ENCODE results near the gene MGP. TPM values are rescaled to one million over a fixed set of nuclear protein-coding genes. Genes with fewer than 3 reads are reported as not detected.

MGP gene
- total RNA-seq, 1 experiment from 2014 or later, result 79.8 TPM

DNA sequence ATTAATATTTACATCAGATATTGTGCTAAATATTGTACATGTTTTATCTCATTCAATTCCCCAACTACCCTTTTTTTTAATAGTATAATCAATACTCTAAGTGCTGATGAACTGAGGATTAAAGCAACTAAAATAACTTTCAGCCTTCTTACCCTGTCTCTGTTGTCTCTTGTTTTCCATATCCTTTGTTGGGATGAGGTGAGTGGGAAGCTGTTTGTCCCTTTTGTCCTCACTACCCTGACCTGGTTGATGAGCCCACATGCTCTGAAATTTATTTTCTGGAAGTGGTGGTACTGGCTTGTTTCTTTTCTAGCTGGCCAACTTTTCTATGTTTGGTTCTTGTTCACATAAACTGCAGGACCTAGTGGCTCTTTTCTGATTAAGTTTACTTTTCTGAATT lies 32.8 kb downstream of the MGP start:
- no peak for DNase-seq
- H3K4me2 ChIP-seq, result no peak overlapping the region
- POLR2A ChIA-PET (ENCODE audit: unreplicated experiment), result interaction anchor here (0.6 kb wide), 1 partner anchor 65 kb away, joined by 3 read pairs; no protein-coding TSS in a partner anchor
- TF ChIP-seq CTCF (conservative IDR thresholded peaks at IDR 0.05), result no peak
- no peak for TF ChIP-seq EZH2 (IDR thresholded peaks at IDR 0.05; ENCODE audit: low read depth)
- H3K79me2 ChIP-seq (ENCODE audit: low read depth), result no peaks in the 10 kb centered on the region
- no peaks in the 10 kb centered on the region for H3K27me3 ChIP-seq (ENCODE audit: insufficient read depth, low read depth)
- BruUV-seq (replicated peaks), result no TSS peak
- no peaks in the 10 kb centered on the region for H3F3A ChIP-seq (ENCODE audit: insufficient read depth, low read depth)
- no peaks in the 10 kb centered on the region for H3K9me2 ChIP-seq (ENCODE audit: insufficient read depth)
- no peak overlapping the region for H2AFZ ChIP-seq
- H3K27ac ChIP-seq, result no peak overlapping the region
- intact Hi-C loops (cut with micrococcal nuclease; ENCODE audit: unreplicated experiment), result no loop called here
- no peaks in the 10 kb centered on the region for H4K20me1 ChIP-seq (ENCODE audit: insufficient read depth)
- H3K4me1 ChIP-seq (replicated peaks; ENCODE audit: insufficient read depth), result no peaks in the 10 kb centered on the region; the same call in 1 of the 2 replicates
- no peak overlapping the region for H3K4me3 ChIP-seq
- CTCF ChIA-PET, result no interaction called here
- H3K36me3 ChIP-seq (ENCODE audit: low read depth), result no peaks in the 10 kb centered on the region
- H3K9me3 ChIP-seq (ENCODE audit: insufficient read depth, low read depth), result no peaks in the 10 kb centered on the region

GRCh38 chr12:14850929-14851663 lies 34.6 kb downstream of the MGP start:
- Histone ChIP-seq H2AFZ (no peak overlapping the region), H3K4me3 (no peak overlapping the region), H3F3A (ENCODE audit: insufficient read depth, low read depth) (no peaks in the 10 kb centered on the region), H3K4me2 (no peak overlapping the region), H3K79me2 (ENCODE audit: low read depth) (no peaks in the 10 kb centered on the region), H3K9me2 (ENCODE audit: insufficient read depth) (no peaks in the 10 kb centered on the region), H3K27me3 (ENCODE audit: insufficient read depth, low read depth) (no peaks in the 10 kb centered on the region), H3K27ac (no peak overlapping the region), H4K20me1 (ENCODE audit: insufficient read depth) (no peaks in the 10 kb centered on the region), H3K9me3 (ENCODE audit: insufficient read depth, low read depth) (no peaks in the 10 kb centered on the region), H3K4me1 (replicated peaks; ENCODE audit: insufficient read depth) (peaks cover 10% of the 10 kb centered on the region), H3K36me3 (ENCODE audit: low read depth) (no peaks in the 10 kb centered on the region)
- ChIA-PET CTCF (interaction anchor here (0.6 kb wide), 1 partner anchor 83 kb away, joined by 10 read pairs; no protein-coding TSS in a partner anchor), POLR2A (ENCODE audit: unreplicated experiment) (interaction anchor here (0.6 kb wide), 1 partner anchor 930 kb away, joined by 6 read pairs; no protein-coding TSS in a partner anchor)
- no TSS peak for BruUV-seq (replicated peaks)
- intact Hi-C loops (cut with micrococcal nuclease; ENCODE audit: unreplicated experiment), result no loop called here
- no peak for DNase-seq
- TF ChIP-seq EZH2 (IDR thresholded peaks at IDR 0.05; ENCODE audit: low read depth) (no peak), CTCF (conservative IDR thresholded peaks at IDR 0.05) (no peak)

GRCh38 chr12:14849661-14850060 lies 36.0 kb downstream of the MGP start:
- H3K36me3 ChIP-seq (ENCODE audit: low read depth), result no peaks in the 10 kb centered on the region
- intact Hi-C loops (cut with micrococcal nuclease; ENCODE audit: unreplicated experiment), result loop anchor here (10.0 kb wide), 2 partner anchors 305 to 615 kb away; no protein-coding TSS in a partner anchor

More at GRCh38 chr12:14849661-14850060, 36.0 kb downstream of the MGP start:
- no TSS peak for BruUV-seq (replicated peaks)
- Histone ChIP-seq H3K27ac (no peak overlapping the region), H3K4me3 (no peak overlapping the region), H3F3A (ENCODE audit: insufficient read depth, low read depth) (no peaks in the 10 kb centered on the region), H3K79me2 (ENCODE audit: low read depth) (no peaks in the 10 kb centered on the region), H3K4me1 (replicated peaks; ENCODE audit: insufficient read depth) (peaks cover 18% of the 10 kb centered on the region), H3K4me2 (no peak overlapping the region), H4K20me1 (ENCODE audit: insufficient read depth) (no peaks in the 10 kb centered on the region), H3K9me3 (ENCODE audit: insufficient read depth, low read depth) (no peaks in the 10 kb centered on the region), H3K9me2 (ENCODE audit: insufficient read depth) (no peaks in the 10 kb centered on the region), H2AFZ (no peak overlapping the region), H3K27me3 (ENCODE audit: insufficient read depth, low read depth) (no peaks in the 10 kb centered on the region)
- TF ChIP-seq EZH2 (IDR thresholded peaks at IDR 0.05; ENCODE audit: low read depth) (no peak), CTCF (conservative IDR thresholded peaks at IDR 0.05) (no peak)
- ChIA-PET POLR2A (ENCODE audit: unreplicated experiment) (no interaction called here), CTCF (no interaction called here)
- DNase-seq, result no peak

Data from PC-9 (cell line).